ENCODE data around the gene CCDC106.

Gene CCDC106

DNA sequence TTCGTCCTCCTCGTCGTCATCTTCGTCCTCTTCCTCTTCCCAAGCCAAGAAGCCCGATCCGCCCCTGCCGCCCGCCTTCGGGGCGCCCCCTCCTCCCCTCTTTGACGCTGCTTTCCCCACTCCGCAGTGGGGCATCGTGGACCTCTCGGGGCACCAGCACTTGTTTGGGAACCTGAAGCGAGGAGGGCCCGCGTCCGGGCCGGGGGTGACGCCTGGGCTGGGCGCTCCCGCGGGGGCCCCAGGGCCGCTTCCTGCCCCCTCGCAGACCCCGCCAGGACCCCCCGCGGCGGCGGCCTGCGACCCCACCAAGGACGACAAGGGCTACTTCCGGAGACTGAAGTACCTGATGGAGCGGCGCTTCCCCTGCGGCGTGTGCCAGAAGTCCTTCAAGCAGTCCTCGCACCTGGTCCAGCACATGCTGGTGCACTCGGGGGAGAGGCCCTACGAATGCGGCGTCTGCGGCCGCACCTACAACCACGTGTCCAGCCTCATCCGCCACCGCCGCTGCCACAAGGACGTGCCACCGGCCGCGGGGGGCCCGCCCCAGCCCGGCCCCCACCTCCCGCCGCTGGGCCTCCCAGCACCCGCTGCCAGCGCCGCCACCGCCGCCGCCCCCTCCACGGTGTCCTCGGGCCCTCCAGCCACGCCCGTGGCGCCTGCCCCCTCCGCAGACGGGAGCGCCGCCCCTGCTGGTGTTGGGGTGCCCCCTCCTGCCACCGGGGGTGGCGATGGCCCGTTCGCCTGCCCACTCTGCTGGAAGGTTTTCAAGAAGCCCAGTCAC, 33.9 kb upstream of the CCDC106 start:
- no peak for DNase-seq (ENCODE audit: low spot score)

- no peak for DNase-seq (ENCODE audit: low spot score)
These were observed 33.1 kb upstream of the CCDC106 start for GRCh38 chr19:55614711-55615542.

GRCh38 chr19:55615543-55616394, 32.2 kb upstream of the CCDC106 start:
- no peak for DNase-seq (ENCODE audit: low spot score)

DNA sequence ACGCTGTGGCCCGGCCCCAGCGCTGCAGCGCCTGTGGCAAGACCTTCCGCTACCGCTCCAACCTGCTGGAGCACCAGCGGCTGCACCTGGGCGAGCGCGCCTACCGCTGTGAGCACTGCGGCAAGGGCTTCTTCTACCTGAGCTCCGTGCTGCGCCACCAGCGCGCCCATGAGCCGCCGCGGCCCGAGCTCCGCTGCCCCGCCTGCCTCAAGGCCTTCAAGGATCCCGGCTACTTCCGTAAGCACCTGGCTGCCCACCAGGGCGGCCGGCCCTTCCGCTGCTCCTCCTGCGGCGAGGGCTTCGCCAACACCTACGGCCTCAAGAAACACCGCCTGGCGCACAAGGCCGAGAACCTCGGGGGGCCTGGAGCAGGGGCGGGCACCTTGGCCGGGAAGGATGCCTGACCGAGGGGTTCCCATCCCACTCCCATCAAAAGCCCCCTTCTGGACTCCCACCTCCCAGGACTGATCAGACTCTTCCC, 31.6 kb upstream of the CCDC106 start:
- no peak for DNase-seq (ENCODE audit: low spot score)

GRCh38 chr19:55617426-55617825, 30.6 kb upstream of the CCDC106 start:
- no peak for DNase-seq (ENCODE audit: low spot score)

- DNase-seq (ENCODE audit: low spot score) = no peak
These were observed 29.6 kb upstream of the CCDC106 start for GRCh38 chr19:55618426-55618825.

DNA sequence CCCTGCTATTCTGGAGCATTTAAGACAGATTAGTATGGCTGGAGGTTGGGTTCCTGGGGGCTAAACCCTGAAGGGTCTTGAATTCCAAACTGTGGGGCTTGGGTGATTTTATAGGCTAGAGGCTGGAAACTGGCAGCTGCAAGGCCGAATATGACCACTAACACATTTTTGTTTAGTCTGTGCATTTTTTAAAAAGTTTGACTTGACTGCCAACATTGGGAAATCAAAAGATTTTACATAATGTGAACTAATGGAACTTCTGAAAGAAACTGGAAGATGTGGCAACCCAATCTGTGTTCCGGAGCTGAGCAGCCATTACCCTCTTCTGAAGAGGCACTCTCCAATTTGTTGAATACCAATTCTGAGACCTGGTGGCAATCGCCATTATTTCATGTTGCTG, 28.7 kb upstream of the CCDC106 start:
- DNase-seq (ENCODE audit: low spot score) = no peak

DNA sequence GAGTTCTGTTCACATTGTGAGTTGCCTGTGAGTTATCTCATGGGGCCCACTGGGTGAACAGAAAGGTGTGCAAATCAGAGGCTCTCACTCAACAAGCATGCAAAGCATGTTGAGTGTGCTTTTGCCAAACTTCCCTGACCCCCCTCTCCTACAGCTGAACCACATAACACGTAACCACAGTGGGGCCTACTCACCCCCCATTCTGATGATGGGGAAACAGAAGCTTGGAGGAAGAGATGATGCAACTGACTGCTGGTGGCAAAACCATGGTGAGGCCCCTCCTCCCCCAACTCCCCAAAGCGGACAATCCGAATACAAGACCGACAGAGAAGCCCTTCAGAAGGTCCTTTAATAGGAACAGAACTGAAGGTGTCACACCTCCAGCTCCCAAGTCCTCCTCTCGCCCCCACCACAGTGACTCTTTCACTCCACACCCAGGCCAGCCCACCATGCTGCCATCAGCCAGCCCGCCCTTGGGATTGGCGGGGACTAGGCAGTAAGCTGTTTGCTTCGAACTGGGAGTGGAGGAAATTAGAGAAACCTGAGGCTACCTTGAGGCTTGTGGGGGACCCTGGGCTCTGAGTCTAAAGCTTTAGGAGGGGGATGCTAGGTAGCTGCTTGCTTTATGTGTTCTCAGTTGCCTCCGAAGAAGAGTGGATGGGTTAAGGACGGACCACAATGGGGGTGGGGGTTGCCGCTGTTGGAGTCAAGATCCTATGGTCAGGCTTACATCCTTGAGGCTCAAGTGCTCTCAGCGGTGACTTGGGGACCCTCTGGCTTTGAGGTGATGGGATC, 27.4 kb upstream of the CCDC106 start:
- no peak for DNase-seq (ENCODE audit: low spot score)

- no peak for DNase-seq (ENCODE audit: low spot score)
These were observed 26.8 kb upstream of the CCDC106 start for GRCh38 chr19:55621205-55621672.

DNA sequence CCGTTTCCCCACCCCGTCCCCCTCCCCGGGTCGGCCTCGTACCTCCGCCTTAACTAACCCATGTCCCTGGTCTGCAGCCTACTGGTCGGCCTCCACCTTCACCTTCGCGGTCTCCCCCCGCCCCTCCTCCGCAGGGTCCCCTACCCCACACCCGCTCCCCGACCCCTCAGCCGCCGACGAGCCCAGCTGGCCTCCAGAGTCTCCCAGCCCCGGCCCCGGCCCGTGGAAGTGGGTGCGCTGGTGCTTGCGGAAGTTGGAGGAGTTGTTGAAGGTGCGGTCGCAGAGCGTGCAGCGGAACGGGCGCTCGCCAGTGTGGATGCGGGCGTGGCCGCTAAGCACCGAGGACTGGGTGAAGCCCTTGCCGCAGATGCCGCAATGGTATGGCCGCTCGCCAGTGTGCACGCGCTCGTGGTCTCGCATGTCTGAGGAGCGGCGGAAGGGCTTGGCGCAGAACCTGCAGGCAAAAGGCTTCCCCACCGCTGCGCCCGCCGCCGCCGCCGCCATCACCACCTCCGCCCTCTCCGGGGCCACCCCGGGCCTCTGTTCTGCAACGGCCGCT, 26.3 kb upstream of the CCDC106 start:
- no peak for DNase-seq (ENCODE audit: low spot score)

DNA sequence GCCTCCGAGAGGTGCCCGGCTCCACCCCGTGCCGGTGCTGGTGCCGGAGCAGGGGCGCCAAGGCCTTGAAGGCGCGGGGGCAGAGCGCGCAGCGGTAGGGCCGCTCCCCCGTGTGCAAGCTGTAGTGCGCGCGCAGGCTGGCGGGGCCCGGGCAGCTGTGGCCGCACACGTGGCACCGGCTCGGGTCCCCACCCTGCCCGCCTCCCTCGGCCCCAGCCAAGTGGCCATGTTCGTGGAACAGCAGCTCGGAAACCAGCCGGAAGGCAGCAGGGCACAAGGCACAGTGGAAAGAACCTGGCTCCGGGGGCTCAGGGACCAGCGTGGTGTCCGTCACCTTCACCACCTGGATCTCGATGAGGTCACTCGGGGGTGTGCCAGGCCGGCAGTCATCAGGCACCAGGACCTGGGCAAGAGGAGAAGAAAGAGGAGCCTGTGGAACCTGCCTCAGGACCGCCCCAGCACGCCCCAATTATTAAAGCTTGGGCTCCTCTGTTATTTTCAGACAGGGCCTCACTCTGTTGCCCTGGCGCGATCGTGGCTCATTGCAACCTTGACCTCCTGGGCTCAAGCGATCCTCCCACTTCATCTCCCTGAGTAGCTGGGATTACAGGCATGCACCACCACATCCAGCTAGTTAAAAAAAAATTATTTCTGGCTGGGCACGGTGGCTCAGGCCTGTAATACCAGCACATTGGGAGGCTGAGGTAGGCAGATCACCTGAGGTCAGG, 25.6 kb upstream of the CCDC106 start:
- no peak for DNase-seq (ENCODE audit: low spot score)

- no peak for DNase-seq (ENCODE audit: low spot score)
These were observed 24.9 kb upstream of the CCDC106 start for GRCh38 chr19:55623130-55623529.

DNA sequence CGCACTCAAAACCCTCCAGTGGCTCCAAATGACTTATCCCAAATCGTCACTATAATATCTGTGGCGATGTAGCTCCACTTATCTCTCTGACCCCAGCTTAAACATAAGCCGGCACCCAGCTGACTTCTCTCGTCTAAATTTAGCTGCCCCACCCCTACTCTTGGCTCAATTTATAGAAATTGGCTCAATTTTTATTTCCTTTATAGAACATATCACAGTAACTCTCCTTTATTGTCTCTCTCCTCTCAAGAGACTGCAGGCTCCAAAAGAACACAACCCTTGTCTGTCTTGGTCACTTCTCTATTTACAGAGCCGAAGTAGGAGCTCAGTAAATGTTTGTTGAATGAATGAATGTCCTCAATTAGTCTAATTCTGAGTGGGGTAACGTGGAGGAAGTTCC, 24.5 kb upstream of the CCDC106 start:
- DNase-seq (ENCODE audit: low spot score) = no peak

- peak; percentile 93 for DNase-seq (ENCODE audit: low spot score)
These were observed 23.7 kb upstream of the CCDC106 start, which contains the start of gene ZNF784 for GRCh38 chr19:55624109-55625003. TSS of gene ZNF784 (minus strand) at chr19:55624566. CDS start at chr19:55624561, 5 bp downstream.

GRCh38 chr19:55625004-55625326, 23.0 kb upstream of the CCDC106 start:
- DNase-seq (ENCODE audit: low spot score) = no peak

- DNase-seq (ENCODE audit: low spot score) = no peak
These were observed 21.7 kb upstream of the CCDC106 start for GRCh38 chr19:55626350-55626749.

DNA sequence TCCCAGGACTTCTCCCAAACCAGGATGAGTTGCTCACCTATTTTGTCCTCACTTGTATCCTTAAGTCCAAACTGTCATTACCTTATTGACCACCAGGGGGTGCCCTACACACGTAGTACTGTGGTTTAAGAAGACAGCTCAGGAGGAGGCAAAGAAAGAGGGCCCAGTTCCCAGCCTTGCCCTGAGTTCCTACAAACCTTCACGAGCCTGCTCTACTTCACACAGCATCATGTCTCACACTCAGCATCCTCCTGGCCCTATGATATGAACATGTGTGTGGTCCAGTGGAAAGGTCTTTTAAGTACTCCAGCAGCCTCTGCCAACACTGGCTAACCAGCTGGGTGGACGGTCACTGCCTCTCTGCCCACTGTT, 15.6 kb upstream of the CCDC106 start:
- peak; percentile 91 for DNase-seq (ENCODE audit: low spot score)

GRCh38 chr19:55633861-55634260, 14.2 kb upstream of the CCDC106 start:
- DNase-seq (ENCODE audit: low spot score) = no peak

DNA sequence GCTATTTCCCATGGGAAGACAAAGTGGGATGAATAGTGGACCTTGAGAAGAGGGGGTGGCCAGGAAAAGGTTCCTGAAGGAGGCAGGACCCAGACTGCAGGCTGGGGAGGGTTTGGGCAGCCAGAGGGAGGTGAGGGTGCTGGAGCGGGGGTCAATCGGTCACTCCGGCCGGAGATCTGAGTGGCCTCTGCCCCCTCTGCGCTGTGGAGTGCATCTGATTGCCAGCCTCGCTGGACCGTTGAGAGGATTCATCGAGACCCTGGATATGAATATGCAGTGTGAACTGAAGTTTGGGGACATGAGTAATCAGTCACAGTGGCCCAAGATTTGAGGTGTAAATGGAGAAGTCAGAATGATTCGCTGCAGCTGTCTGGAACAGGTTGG, 12.7 kb upstream of the CCDC106 start:
- no peak for DNase-seq (ENCODE audit: low spot score)

Measured in SW480 (cell line).